Activated CD8-positive, alpha-beta T cell treated with anti-CD3 and anti-CD28 coated beads for 36 hours (primary cell): ENCODE results near the gene TGIF2. TPM values are rescaled to one million over a fixed set of nuclear protein-coding genes. Genes with fewer than 3 reads are reported as not detected.

Source experiments
- ATAC-seq: fragments of 200-7000 bp; cut with Tn5 transposase; one replicate; pipeline ENCODE4 v1.10.0; 2021; ENCODE audit warnings: mild to moderate bottlenecking, moderate library complexity
- CTCF ChIA-PET: fragments of 350-600 bp; sonication (Branson Sonifier 250); formaldehyde crosslinking; loops from one replicate; lab custom pipeline; 2021; ENCODE audit warnings: antibody characterized with exemption; lab: Charles Lee
- POLR2A ChIA-PET: fragments of 350-600 bp; sonication (Branson Sonifier 250); formaldehyde crosslinking; loops from one replicate; lab custom pipeline; 2021; ENCODE audit warnings: antibody characterized with exemption; lab: Charles Lee
- DNase-seq: peaks from one replicate; pipeline ENCODE4 v3.0.0-alpha.2; 2020
- H3K27ac Mint-ChIP-seq: one replicate; pipeline ENCODE4 v1.8.0; 2021; ENCODE audit warnings: mild to moderate bottlenecking, mixed read lengths
- H3K27me3 Mint-ChIP-seq: one replicate; pipeline ENCODE4 v1.8.0; 2021; ENCODE audit warnings: mixed read lengths
- H3K36me3 Mint-ChIP-seq: one replicate; pipeline ENCODE4 v1.8.0; 2021; ENCODE audit warnings: low read depth, mixed read lengths
- H3K4me1 Mint-ChIP-seq: one replicate; pipeline ENCODE4 v1.8.0; 2021; ENCODE audit warnings: low read depth, mixed read lengths
- H3K4me3 Mint-ChIP-seq: one replicate; pipeline ENCODE4 v1.8.0; 2021; ENCODE audit warnings: mild to moderate bottlenecking, moderate library complexity, mixed read lengths
- H3K9me3 Mint-ChIP-seq: one replicate; pipeline ENCODE4 v1.8.0; 2021; ENCODE audit warnings: mixed read lengths
- CTCF ChIP-seq: fragments of 200-600 bp; IDR thresholded peaks from one replicate; pipeline ENCODE4 v1.8.0; 2022; ENCODE audit warnings: antibody characterized with exemption, mild to moderate bottlenecking
- intact Hi-C: fragments of 100-400 bp; cut with micrococcal nuclease; formaldehyde crosslinking; loops from one replicate; pipeline ENCODE4 v1.10.0; 2022
- total RNA-seq, 2 experiments: library from RNA; stranded (reverse); gene quantifications; one replicate each; pipeline ENCODE4 v1.2.3, GENCODE V29; 2021

Gene TGIF2
- total RNA-seq, 2 experiments from 2014 or later, result 55.3 to 56.8 TPM

- no peaks in the 10 kb centered on the region for H3K9me3 Mint-ChIP-seq
- ChIA-PET POLR2A (interaction anchor here (1.4 kb wide), 1 partner anchor 62 kb away, joined by 3 read pairs; no protein-coding TSS in a partner anchor), CTCF (interaction anchor here (1.6 kb wide), 1 partner anchor 10 kb away, joined by 4 read pairs; no protein-coding TSS in a partner anchor)
- H3K36me3 Mint-ChIP-seq, result no peaks in the 10 kb centered on the region
- no peak overlapping the region for H3K4me3 Mint-ChIP-seq
- intact Hi-C loops, result no loop called here
- TF ChIP-seq CTCF, result no peak
- no peak for ATAC-seq
- no peaks in the 10 kb centered on the region for H3K4me1 Mint-ChIP-seq
- no peaks in the 10 kb centered on the region for H3K27me3 Mint-ChIP-seq
- no peak overlapping the region for H3K27ac Mint-ChIP-seq
- peak; percentile 20 for DNase-seq
Measured at GRCh38 chr20:36548006-36548315, 25.4 kb upstream of the TGIF2 start.

- Mint-ChIP-seq H3K36me3 (no peaks in the 10 kb centered on the region), H3K4me1 (no peaks in the 10 kb centered on the region), H3K27ac (no peak overlapping the region), H3K27me3 (no peaks in the 10 kb centered on the region), H3K4me3 (no peak overlapping the region), H3K9me3 (no peaks in the 10 kb centered on the region)
- ATAC-seq (no peak), DNase-seq (no peak)
- intact Hi-C loops, result no loop called here
- ChIA-PET POLR2A (no interaction called here), CTCF (interaction anchor here (1.6 kb wide), 1 partner anchor 9 kb away, joined by 4 read pairs; no protein-coding TSS in a partner anchor)
- TF ChIP-seq CTCF, result no peak
Measured at GRCh38 chr20:36548704-36549627, 24.4 kb upstream of the TGIF2 start.

GRCh38 chr20:36549628-36549941 lies 23.8 kb upstream of the TGIF2 start:
- H3K27me3 Mint-ChIP-seq, result no peaks in the 10 kb centered on the region

GRCh38 chr20:36549942-36550789 lies 23.2 kb upstream of the TGIF2 start:
- H3K36me3 Mint-ChIP-seq, result no peaks in the 10 kb centered on the region
- H3K27me3 Mint-ChIP-seq, result no peaks in the 10 kb centered on the region
- H3K4me3 Mint-ChIP-seq, result no peak overlapping the region
- H3K9me3 Mint-ChIP-seq, result no peaks in the 10 kb centered on the region
- TF ChIP-seq CTCF, result no peak
- no peak overlapping the region for H3K27ac Mint-ChIP-seq
- POLR2A ChIA-PET, result no interaction called here
- no peaks in the 10 kb centered on the region for H3K4me1 Mint-ChIP-seq
- intact Hi-C loops, result loop anchor here (10.0 kb wide), 1 partner anchor 55 kb away; the partner anchor contains the start of gene RAB5IF
- ATAC-seq (no peak), DNase-seq (no peak)
- CTCF ChIA-PET, result no interaction called here

More at GRCh38 chr20:36549628-36549941, 23.8 kb upstream of the TGIF2 start:
- no peaks in the 10 kb centered on the region for H3K9me3 Mint-ChIP-seq
- CTCF ChIA-PET, result no interaction called here
- no peak for TF ChIP-seq CTCF
- no peak overlapping the region for H3K27ac Mint-ChIP-seq
- POLR2A ChIA-PET, result no interaction called here
- ATAC-seq (no peak), DNase-seq (no peak)
- intact Hi-C loops, result no loop called here
- no peak overlapping the region for H3K4me3 Mint-ChIP-seq
- H3K4me1 Mint-ChIP-seq, result no peaks in the 10 kb centered on the region
- no peaks in the 10 kb centered on the region for H3K36me3 Mint-ChIP-seq
